Putamen (tissue), 1 donor: Measurements from ENCODE around the gene E2F6.

ENCODE experiments used
- DNase-seq: peaks from one replicate; pipeline ENCODE4 v3.0.0-alpha.2; 2016; ENCODE audit warnings: low spot score

Gene E2F6

GRCh38 chr2:11456251-11456650, 9.7 kb downstream of the E2F6 start:
- DNase-seq: no peak

GRCh38 chr2:11454824-11455223, 11.1 kb downstream of the E2F6 start:
- no peak for DNase-seq

GRCh38 chr2:11450791-11451190, 15.2 kb downstream of the E2F6 start:
- no peak for DNase-seq

- peak; percentile 60 for DNase-seq
Measured at GRCh38 chr2:11446733-11447248, 19.2 kb downstream of the E2F6 start.

GRCh38 chr2:11444737-11445136, 21.2 kb downstream of the E2F6 start:
- no peak for DNase-seq

- DNase-seq: no peak
Measured at GRCh38 chr2:11438555-11439080, 27.3 kb downstream of the E2F6 start.

GRCh38 chr2:11437602-11438001, 28.4 kb downstream of the E2F6 start:
- DNase-seq: no peak

GRCh38 chr2:11435036-11435435, 30.9 kb downstream of the E2F6 start:
- peak; percentile 81 for DNase-seq

- no peak for DNase-seq
Measured at GRCh38 chr2:11434443-11434842, 31.5 kb downstream of the E2F6 start.

- no peak for DNase-seq
Measured at GRCh38 chr2:11433822-11434221, 32.1 kb downstream of the E2F6 start.

- no peak for DNase-seq
Measured at GRCh38 chr2:11430729-11431128, 35.2 kb downstream of the E2F6 start.

- DNase-seq: no peak
Measured at GRCh38 chr2:11427224-11427623, 38.7 kb downstream of the E2F6 start.

GRCh38 chr2:11422901-11423435, 43.0 kb downstream of the E2F6 start:
- DNase-seq: no peak

- DNase-seq: no peak
Measured at GRCh38 chr2:11422491-11422865, 43.5 kb downstream of the E2F6 start.

- no peak for DNase-seq
Measured at GRCh38 chr2:11421863-11422490, 44.0 kb downstream of the E2F6 start.

- no peak for DNase-seq
Measured at GRCh38 chr2:11420671-11421070, 45.3 kb downstream of the E2F6 start.

GRCh38 chr2:11420190-11420589, 45.8 kb downstream of the E2F6 start:
- DNase-seq: no peak

- peak; percentile 62 for DNase-seq
Measured at GRCh38 chr2:11419781-11420180, 46.2 kb downstream of the E2F6 start.

GRCh38 chr2:11417946-11418585, 47.9 kb downstream of the E2F6 start:
- DNase-seq: no peak

GRCh38 chr2:11416931-11417330, 49.0 kb downstream of the E2F6 start:
- no peak for DNase-seq

- DNase-seq: no peak
Measured at GRCh38 chr2:11416186-11416585, 49.8 kb downstream of the E2F6 start.

GRCh38 chr2:11414372-11415124, 51.4 kb downstream of the E2F6 start:
- peak; percentile 73 for DNase-seq

- no peak for DNase-seq
Measured at GRCh38 chr2:11412449-11412810, 53.5 kb downstream of the E2F6 start.
